DLD1 (cell line): Measurements from ENCODE around the gene PDXK.

Source experiments
- in situ Hi-C: cut with HindIII; loops from 2 replicates; pipeline ENCODE4 v1.10.0; 2017; ENCODE audit warnings: low sequenced_read_pairs

The PDXK gene

GRCh38 chr21:43761886-43762285, 43.0 kb downstream of the PDXK start:
- in situ Hi-C loops: no loop called here

GRCh38 chr21:43762303-43763128, 43.6 kb downstream of the PDXK start:
- in situ Hi-C loops: no loop called here

- in situ Hi-C loops: no loop called here
Measured at GRCh38 chr21:43763901-43764523, 45.1 kb downstream of the PDXK start.

GRCh38 chr21:43764576-43765495, 45.9 kb downstream of the PDXK start:
- in situ Hi-C loops: no loop called here

GRCh38 chr21:43766734-43767497, 48.0 kb downstream of the PDXK start:
- in situ Hi-C loops: no loop called here

- in situ Hi-C loops: no loop called here
Measured at GRCh38 chr21:43767498-43767983, 48.6 kb downstream of the PDXK start.

- in situ Hi-C loops: no loop called here
Measured at GRCh38 chr21:43767984-43768867, 49.3 kb downstream of the PDXK start.

GRCh38 chr21:43768868-43769167, 49.9 kb downstream of the PDXK start:
- in situ Hi-C loops: no loop called here

DNA sequence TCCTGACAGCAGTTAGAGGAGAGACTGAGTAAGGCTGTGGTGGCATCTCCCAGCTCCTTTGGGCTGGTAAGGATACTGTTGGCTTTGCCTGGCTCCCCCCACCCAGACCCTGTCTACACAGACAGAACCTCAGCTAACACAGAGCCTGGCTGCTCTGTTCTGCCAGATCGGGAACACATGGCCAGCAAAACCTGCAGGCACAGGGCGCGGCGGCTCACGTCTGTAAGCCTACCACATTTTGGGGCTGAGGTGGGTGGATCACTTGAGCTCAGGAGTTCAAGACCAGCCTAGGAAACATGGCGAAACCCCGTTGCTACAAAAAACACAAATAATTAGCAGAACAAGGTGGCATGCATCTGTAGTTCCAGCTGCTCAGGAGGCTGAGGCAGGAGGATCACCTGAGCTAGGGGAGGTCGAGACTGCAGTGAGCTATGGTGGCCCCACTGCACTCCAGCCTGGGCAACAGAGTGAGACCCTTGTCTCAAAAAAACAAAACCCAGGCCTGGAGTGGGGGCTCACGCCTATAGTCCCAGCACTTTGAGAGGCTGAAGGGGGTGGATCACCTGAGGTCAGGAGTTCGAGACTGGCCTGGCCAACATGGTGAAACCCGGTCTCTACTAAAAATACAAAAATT, 50.5 kb downstream of the PDXK start:
- in situ Hi-C loops: no loop called here

DNA sequence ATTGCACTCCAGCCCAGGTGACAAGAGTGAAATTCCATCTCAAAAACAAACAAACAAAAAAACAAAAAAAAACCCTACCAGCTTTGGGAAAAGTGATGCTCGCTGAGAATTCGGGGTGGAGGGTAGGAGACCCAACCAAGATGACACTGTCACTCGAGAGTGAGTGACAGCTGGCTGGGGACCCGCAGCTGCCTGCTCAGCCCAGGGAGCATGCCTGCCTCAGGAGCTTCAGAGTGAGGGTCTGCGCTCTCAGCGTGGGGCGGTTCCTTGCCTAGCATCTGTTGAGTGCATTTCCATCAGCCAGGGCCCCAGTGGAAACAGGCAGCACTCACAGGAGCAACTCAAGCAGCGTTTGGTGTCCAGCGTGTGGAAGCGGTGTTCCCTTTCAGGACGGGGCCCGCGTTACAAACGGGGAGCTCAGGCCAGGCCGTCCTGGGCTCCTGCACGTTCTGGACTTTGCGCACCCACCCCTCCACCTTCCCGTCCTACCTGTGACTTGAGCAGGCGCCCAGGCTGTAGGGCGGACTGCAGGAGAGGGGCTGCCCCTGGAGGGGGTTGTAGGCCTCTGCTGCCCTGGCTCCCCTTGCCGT, 51.2 kb downstream of the PDXK start:
- in situ Hi-C loops: no loop called here

- in situ Hi-C loops: no loop called here
Measured at GRCh38 chr21:43771199-43771675, 52.3 kb downstream of the PDXK start.

DNA sequence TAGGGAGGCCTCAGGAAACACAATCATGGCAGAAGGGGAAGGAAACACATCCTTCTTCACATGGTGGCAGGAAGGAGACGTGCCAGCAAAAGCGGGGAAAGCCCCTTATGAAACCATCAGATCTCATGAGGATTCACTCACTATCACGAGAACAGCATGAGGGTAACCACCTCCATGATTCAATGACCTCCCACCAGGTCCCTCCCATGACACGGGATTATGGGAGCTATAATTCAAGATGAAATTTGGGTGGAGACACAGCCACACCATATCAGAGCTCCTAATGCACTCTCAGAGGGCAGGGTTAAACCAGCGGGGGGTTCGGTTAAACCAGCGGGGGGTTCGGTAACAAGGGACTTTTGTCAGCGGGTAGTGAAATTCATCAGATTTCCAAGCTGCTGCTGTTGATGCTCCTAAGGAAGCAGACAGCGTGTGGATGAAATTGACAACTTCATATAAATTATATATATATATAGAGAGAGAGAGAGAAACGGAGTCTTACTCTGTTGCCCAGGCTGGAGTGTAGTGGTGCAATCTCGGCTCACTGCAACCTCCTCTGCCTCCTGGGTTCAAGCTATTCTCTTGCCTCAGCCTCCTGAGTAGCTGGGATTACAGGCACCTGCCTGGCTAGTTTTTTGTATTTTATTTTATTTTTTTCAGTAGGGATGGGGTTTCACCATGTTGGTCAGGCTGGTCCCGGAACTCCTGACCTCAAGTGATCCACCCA, 52.9 kb downstream of the PDXK start:
- in situ Hi-C loops: no loop called here

- in situ Hi-C loops: no loop called here
Measured at GRCh38 chr21:43772425-43772821, 53.5 kb downstream of the PDXK start.

DNA sequence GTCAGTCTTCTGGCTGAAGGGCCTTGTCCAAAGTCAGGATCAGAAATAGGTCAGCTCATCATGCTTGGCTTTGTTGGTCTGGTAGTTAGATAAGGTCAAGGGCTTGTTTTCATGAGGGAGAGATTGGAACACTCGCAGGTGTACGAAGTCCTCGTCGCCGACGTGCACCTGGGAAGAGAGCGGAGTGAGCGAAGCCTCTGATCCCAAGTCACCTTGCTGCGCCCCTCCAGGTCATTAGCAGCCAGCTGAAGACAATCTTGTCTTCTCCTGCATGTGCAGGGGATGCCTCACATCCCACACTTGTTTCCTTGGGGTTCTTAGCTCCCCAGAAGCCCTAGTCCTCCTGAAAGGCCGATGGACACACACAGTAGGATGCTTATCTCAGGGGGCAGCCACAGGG, 55.2 kb downstream of the PDXK start:
- in situ Hi-C loops: no loop called here

GRCh38 chr21:43775190-43775589, 56.3 kb downstream of the PDXK start:
- in situ Hi-C loops: no loop called here

GRCh38 chr21:43775795-43776430, 57.0 kb downstream of the PDXK start, which contains the start of gene CSTB:
CSTB (minus strand) TSS chr21:43776308; CDS start chr21:43776269, 39 bp downstream.
- in situ Hi-C loops: no loop called here

DNA sequence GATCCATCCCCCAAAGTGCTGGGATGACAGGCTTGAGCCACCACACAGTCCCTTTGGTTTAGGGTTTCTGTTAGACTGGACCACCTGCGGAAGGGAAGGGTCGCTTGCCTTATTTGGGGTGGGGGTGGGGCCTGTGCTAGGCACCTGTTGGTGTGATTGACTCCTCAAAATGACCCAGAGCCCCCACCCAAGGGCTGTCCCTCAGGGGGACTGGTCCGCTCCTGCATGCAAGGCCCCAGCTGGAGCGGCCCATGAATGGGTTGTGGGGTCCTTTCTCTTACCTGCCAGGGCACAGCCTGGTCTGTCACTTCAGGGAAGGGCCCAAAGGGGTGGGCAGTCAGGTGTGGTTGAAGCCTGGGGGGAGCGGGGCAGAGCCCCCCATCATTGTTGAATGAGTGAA, 59.0 kb downstream of the PDXK start:
- in situ Hi-C loops: no loop called here
